SU-DHL-6 (cell line): ENCODE data around the gene FXYD4.

Experiments used
- H2AFZ ChIP-seq: fragments of 200-600 bp; sonication (generic); 2 replicates; pipeline ENCODE4 v1.6.1; 2014; ENCODE audit warnings: low read depth, mild to moderate bottlenecking, moderate library complexity, mixed read lengths, antibody characterized with exemption, low read length; ENCODE audit not compliant: severe bottlenecking
- H3F3A ChIP-seq: fragments of 200-600 bp; shearing (Covaris generic); 2 replicates; pipeline ENCODE4 v1.6.0; 2016; ENCODE audit warnings: antibody characterized with exemption, mild to moderate bottlenecking; ENCODE audit not compliant: insufficient read depth
- H3K27ac ChIP-seq: fragments of 200-600 bp; sonication (generic); 2 replicates; pipeline ENCODE4 v1.5.1; 2016; ENCODE audit warnings: low read depth, mild to moderate bottlenecking, low read length, moderate library complexity, mixed read lengths
- H3K27me3 ChIP-seq: fragments of 200-600 bp; sonication (generic), shearing (Covaris generic); 2 replicates; pipeline ENCODE4 v1.6.0; 2014; ENCODE audit warnings: mild to moderate bottlenecking, low read length
- H3K36me3 ChIP-seq: fragments of 200-600 bp; sonication (generic); 2 replicates; pipeline ENCODE4 v1.6.1; 2014; ENCODE audit warnings: mild to moderate bottlenecking, low read length, mixed read lengths
- H3K4me2 ChIP-seq: fragments of 300-600, 200-600 bp; shearing (Covaris generic), sonication (generic); 2 replicates; pipeline ENCODE4 v1.6.0; 2014; ENCODE audit warnings: low read length, low read depth, mild to moderate bottlenecking; ENCODE audit not compliant: poor library complexity, severe bottlenecking
- H3K4me3 ChIP-seq: fragments of 200-600 bp; sonication (generic); 2 replicates; pipeline ENCODE4 v1.5.1; 2014; ENCODE audit warnings: antibody characterized with exemption, low read length, mild to moderate bottlenecking, mixed read lengths; ENCODE audit not compliant: insufficient read depth, poor library complexity, severe bottlenecking
- H3K79me2 ChIP-seq: fragments of 200-600 bp; sonication (generic); 2 replicates; pipeline ENCODE4 v1.6.1; 2014; ENCODE audit warnings: mild to moderate bottlenecking, low read length, moderate library complexity; ENCODE audit not compliant: insufficient read depth
- H3K9ac ChIP-seq: fragments of 200-600 bp; sonication (generic); 2 replicates; pipeline ENCODE4 v1.7.0; 2014; ENCODE audit warnings: mild to moderate bottlenecking, low read length
- H3K9me2 ChIP-seq: fragments of 200-600 bp; sonication (generic); replicated peaks from 2 replicates; pipeline ENCODE4 v1.6.1; 2014; ENCODE audit warnings: low read length; ENCODE audit not compliant: insufficient read depth
- H3K9me3 ChIP-seq: fragments of 200-600 bp; sonication (generic); 2 replicates; pipeline ENCODE4 v1.6.1; 2014; ENCODE audit warnings: low read length, mixed read lengths; ENCODE audit not compliant: insufficient read depth
- H4K20me1 ChIP-seq: fragments of 200-600 bp; sonication (generic); 2 replicates; pipeline ENCODE4 v1.6.1; 2014; ENCODE audit warnings: low read depth, mild to moderate bottlenecking, antibody characterized with exemption, low read length, moderate library complexity, mixed read lengths
- CTCF ChIP-seq: fragments of 200-600 bp; sonication (generic); IDR thresholded peaks from one replicate; pipeline ENCODE4 v1.5.1; 2017; ENCODE audit warnings: antibody characterized with exemption, mild to moderate bottlenecking, low read length, moderate library complexity; ENCODE audit not compliant: insufficient read depth, poor library complexity, severe bottlenecking
- EZH2phosphoT487 ChIP-seq: fragments of 200-600 bp; sonication (generic), shearing (Covaris generic); conservative IDR thresholded peaks from 2 replicates; pipeline ENCODE4 v1.6.1; 2018; ENCODE audit warnings: mild to moderate bottlenecking, antibody characterized with exemption, low read length, moderate library complexity, mixed read lengths

FXYD4 gene

GRCh38 chr10:43371418-43371817, at the start of gene FXYD4:
Gene FXYD4 (plus strand): TSS chr10:43371636. CDS start chr10:43373747, 2,111 bp downstream.
- H3F3A ChIP-seq, result no peaks in the 10 kb centered on the region
- H3K4me2 ChIP-seq, result no peak within 1 kb of the TSS
- no peaks in the 10 kb centered on the region for H3K79me2 ChIP-seq
- TF ChIP-seq CTCF (no peak), EZH2phosphoT487 (no peak)
- H3K4me3 ChIP-seq, result no peak within 1 kb of the TSS
- H3K9ac ChIP-seq, result no peak within 1 kb of the TSS
- no peaks in the 10 kb centered on the region for H3K9me2 ChIP-seq
- H4K20me1 ChIP-seq, result no peaks in the 10 kb centered on the region
- no peak within 1 kb of the TSS for H2AFZ ChIP-seq
- no peak within 1 kb of the TSS for H3K27ac ChIP-seq
- no peaks in the 10 kb centered on the region for H3K27me3 ChIP-seq
- H3K9me3 ChIP-seq, result no peaks in the 10 kb centered on the region
- H3K36me3 ChIP-seq, result no peaks in the 10 kb centered on the region

- no peaks in the 10 kb centered on the region for H4K20me1 ChIP-seq
- no peaks in the 10 kb centered on the region for H3K9me3 ChIP-seq
- H3K4me3 ChIP-seq, result no peak overlapping the region
- no peak overlapping the region for H3K9ac ChIP-seq
- no peak overlapping the region for H2AFZ ChIP-seq
- H3K27ac ChIP-seq, result no peak overlapping the region
- no peaks in the 10 kb centered on the region for H3K27me3 ChIP-seq
- TF ChIP-seq CTCF, result no peak
- no peak for TF ChIP-seq EZH2phosphoT487
- no peak overlapping the region for H3K4me2 ChIP-seq
- no peaks in the 10 kb centered on the region for H3K9me2 ChIP-seq
- H3K36me3 ChIP-seq, result no peaks in the 10 kb centered on the region
- no peaks in the 10 kb centered on the region for H3F3A ChIP-seq
- H3K79me2 ChIP-seq, result no peaks in the 10 kb centered on the region
These were observed 49.1 kb upstream of the FXYD4 start for GRCh38 chr10:43322331-43322730.

GRCh38 chr10:43322769-43323168, 48.7 kb upstream of the FXYD4 start:
- Histone ChIP-seq H3K4me3 (no peak overlapping the region), H3K9me2 (no peaks in the 10 kb centered on the region), H3K36me3 (no peaks in the 10 kb centered on the region)

More at GRCh38 chr10:43322769-43323168, 48.7 kb upstream of the FXYD4 start:
- Histone ChIP-seq H2AFZ (no peak overlapping the region), H3K4me2 (no peak overlapping the region), H3K9ac (no peak overlapping the region), H3F3A (no peaks in the 10 kb centered on the region), H3K27ac (no peak overlapping the region), H3K9me3 (no peaks in the 10 kb centered on the region), H3K27me3 (no peaks in the 10 kb centered on the region), H3K79me2 (no peaks in the 10 kb centered on the region), H4K20me1 (no peaks in the 10 kb centered on the region)
- TF ChIP-seq EZH2phosphoT487 (no peak), CTCF (no peak)
